ENCODE results near the gene MCRS1. TPM values are rescaled to one million over a fixed set of nuclear protein-coding genes. Genes with fewer than 3 reads are reported as not detected.

Gene MCRS1
- total RNA-seq, 1 donor from 2014 or later: 77.1 TPM

DNA sequence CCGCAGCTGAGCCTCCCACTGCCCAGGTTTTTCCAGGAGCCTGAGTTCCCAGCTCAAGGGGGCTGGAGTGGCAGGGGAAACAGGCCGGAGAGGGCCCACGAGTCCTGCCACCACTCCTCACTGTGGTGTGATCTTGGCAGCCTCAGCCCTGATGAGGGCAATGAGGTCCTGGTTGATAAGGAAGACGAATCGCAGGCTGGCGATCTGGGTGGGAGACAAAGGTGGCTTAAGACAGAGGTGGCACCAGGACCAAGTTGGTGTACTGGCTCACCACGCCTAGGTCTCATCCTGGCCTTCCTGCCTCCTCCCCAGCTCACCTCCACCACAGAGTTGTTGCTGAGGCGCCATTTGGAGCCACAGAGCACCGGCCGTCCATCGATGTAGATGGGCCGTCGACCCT, 9.4 kb downstream of the MCRS1 start:
- Mint-ChIP-seq H3K27me3 (ENCODE audit: insufficient read depth) (no peaks in the 10 kb centered on the region), H3K27ac (peak overlapping the region; percentile 18), H3K9me3 (no peaks in the 10 kb centered on the region), H3K4me1 (ENCODE audit: low read depth) (peaks cover 11% of the 10 kb centered on the region), H3K4me3 (no peak overlapping the region), H3K36me3 (ENCODE audit: low read depth) (peaks cover 29% of the 10 kb centered on the region)
- intact Hi-C loops (cut with micrococcal nuclease): no loop called here
- DNase-seq (ENCODE audit: low spot score): no peak

- H3K36me3 Mint-ChIP-seq (ENCODE audit: low read depth): peaks cover 29% of the 10 kb centered on the region
- H3K4me3 Mint-ChIP-seq: no peak overlapping the region
- H3K27me3 Mint-ChIP-seq (ENCODE audit: insufficient read depth): no peaks in the 10 kb centered on the region
- H3K9me3 Mint-ChIP-seq: no peaks in the 10 kb centered on the region
- intact Hi-C loops (cut with micrococcal nuclease): no loop called here
- H3K27ac Mint-ChIP-seq: no peak overlapping the region
- H3K4me1 Mint-ChIP-seq (ENCODE audit: low read depth): peaks cover 8% of the 10 kb centered on the region
- DNase-seq (ENCODE audit: low spot score): no peak
Measured at GRCh38 chr12:49557917-49558215, 10.1 kb downstream of the MCRS1 start.

DNA sequence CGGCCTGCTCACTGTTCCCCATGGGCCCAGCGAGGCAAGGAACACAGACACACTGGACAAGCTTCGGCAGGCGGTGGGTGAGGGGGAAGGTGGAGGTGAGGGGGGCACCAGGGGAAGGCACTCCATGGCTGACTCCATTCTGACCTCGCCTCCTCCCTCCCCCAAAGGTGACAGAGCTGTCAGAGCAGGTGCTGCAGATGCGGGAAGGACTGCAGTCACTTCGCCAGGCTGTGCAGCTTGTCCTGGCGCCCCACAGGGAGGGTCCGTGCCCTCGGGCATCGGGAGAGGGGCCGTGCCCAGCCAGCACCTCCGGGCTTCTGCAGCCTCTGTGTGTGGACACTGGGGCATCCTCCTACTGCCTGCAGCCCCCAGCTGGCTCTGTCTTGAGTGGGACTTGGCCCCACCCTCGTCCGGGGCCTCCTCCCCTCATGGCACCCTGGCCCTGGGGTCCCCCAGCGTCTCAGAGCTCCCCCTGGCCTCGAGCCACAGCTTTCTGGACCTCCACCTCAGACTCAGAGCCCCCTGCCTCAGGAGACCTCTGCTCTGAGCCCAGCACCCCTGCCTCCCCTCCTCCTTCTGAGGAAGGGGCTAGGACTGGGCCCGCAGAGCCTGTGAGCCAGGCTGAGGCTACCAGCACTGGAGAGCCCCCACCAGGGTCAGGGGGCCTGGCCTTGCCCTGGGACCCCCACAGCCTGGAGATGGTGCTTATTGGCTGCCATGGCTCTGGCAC, 10.6 kb downstream of the MCRS1 start:
- peaks cover 4% of the 10 kb centered on the region for H3K27me3 Mint-ChIP-seq (ENCODE audit: insufficient read depth)
- peaks cover 26% of the 10 kb centered on the region for H3K36me3 Mint-ChIP-seq (ENCODE audit: low read depth)
- H3K4me3 Mint-ChIP-seq: no peak overlapping the region
- intact Hi-C loops (cut with micrococcal nuclease): no loop called here
- no peak for DNase-seq (ENCODE audit: low spot score)
- no peak overlapping the region for H3K27ac Mint-ChIP-seq
- H3K9me3 Mint-ChIP-seq: no peaks in the 10 kb centered on the region
- peaks cover 8% of the 10 kb centered on the region for H3K4me1 Mint-ChIP-seq (ENCODE audit: low read depth)

DNA sequence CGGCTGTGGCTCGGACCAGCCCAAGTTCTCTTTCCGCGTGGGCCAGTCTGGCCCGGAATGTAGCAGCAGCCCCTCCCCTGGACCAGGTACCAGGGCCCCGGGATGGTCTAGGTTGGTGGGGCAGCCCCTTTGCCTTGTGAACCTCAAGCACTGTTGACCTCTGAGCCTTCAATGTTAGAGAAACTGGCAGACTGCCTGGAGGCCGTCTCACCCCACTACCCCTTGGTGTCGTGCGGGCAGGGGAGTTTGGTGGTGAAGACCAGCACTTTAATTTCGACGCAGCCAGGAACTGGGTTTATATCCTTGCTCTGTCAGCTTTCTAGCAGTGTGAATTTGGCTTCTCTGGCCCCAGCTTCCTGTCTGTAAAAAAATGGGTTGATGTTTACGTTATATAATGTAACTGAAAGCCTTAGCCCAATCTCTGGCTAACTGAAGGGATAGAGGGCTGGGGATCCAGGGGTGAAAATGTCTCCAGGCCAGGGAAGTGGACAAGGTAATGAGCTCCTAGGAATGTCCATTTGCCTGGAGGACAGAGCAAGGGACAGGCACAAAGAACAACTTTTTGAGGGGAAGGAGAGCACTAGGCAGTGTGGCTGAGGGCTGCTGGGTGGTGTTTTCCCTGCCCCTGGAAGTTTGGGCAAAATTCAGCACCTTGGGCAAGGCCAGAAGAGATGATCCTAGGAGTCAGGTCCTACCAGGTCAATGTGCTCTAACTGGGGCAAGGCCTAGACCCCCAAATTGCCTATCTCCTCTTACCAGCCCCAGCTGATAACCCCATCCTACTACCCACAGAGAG, 11.4 kb downstream of the MCRS1 start:
- peaks cover 8% of the 10 kb centered on the region for H3K4me1 Mint-ChIP-seq (ENCODE audit: low read depth)
- no peak overlapping the region for H3K4me3 Mint-ChIP-seq
- peaks cover 22% of the 10 kb centered on the region for H3K36me3 Mint-ChIP-seq (ENCODE audit: low read depth)
- DNase-seq (ENCODE audit: low spot score): no peak
- H3K27me3 Mint-ChIP-seq (ENCODE audit: insufficient read depth): peaks cover 7% of the 10 kb centered on the region
- no peaks in the 10 kb centered on the region for H3K9me3 Mint-ChIP-seq
- H3K27ac Mint-ChIP-seq: no peak overlapping the region
- intact Hi-C loops (cut with micrococcal nuclease): no loop called here

GRCh38 chr12:49555631-49556390, 12.1 kb downstream of the MCRS1 start:
- peaks cover 19% of the 10 kb centered on the region for H3K36me3 Mint-ChIP-seq (ENCODE audit: low read depth)
- H3K9me3 Mint-ChIP-seq: no peaks in the 10 kb centered on the region
- DNase-seq (ENCODE audit: low spot score): no peak
- H3K27ac Mint-ChIP-seq: no peak overlapping the region
- H3K27me3 Mint-ChIP-seq (ENCODE audit: insufficient read depth): peaks cover 13% of the 10 kb centered on the region
- intact Hi-C loops (cut with micrococcal nuclease): no loop called here
- no peak overlapping the region for H3K4me3 Mint-ChIP-seq
- H3K4me1 Mint-ChIP-seq (ENCODE audit: low read depth): peaks cover 6% of the 10 kb centered on the region

DNA sequence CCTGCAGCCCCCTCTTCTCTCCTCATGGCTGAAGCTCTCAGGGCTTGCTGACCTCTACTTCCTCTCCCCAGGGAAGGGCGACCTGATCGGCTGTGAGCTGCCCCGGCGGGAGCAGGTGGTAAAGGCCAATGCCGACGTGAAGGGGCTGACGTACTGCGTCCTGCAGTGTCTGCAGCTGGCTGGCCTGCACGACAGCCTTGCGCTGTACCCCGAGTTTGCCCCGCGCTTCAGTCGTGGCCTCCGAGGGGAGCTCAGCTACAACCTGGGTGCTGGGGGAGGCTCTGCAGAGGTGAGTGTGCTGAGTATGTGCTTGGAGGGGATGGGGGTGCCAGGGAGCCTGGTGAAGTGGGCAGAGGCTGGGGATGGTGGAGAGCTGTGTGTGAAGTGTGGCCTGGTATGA, 13.7 kb downstream of the MCRS1 start:
- intact Hi-C loops (cut with micrococcal nuclease): no loop called here
- DNase-seq (ENCODE audit: low spot score): no peak
- Mint-ChIP-seq H3K27me3 (ENCODE audit: insufficient read depth) (peaks cover 16% of the 10 kb centered on the region), H3K4me1 (ENCODE audit: low read depth) (no peaks in the 10 kb centered on the region), H3K9me3 (no peaks in the 10 kb centered on the region), H3K36me3 (ENCODE audit: low read depth) (peaks cover 12% of the 10 kb centered on the region), H3K4me3 (no peak overlapping the region), H3K27ac (no peak overlapping the region)

- H3K27me3 Mint-ChIP-seq (ENCODE audit: insufficient read depth): peaks cover 16% of the 10 kb centered on the region
- H3K36me3 Mint-ChIP-seq (ENCODE audit: low read depth): peaks cover 7% of the 10 kb centered on the region
- no peaks in the 10 kb centered on the region for H3K4me1 Mint-ChIP-seq (ENCODE audit: low read depth)
- H3K4me3 Mint-ChIP-seq: no peak overlapping the region
- H3K27ac Mint-ChIP-seq: no peak overlapping the region
- H3K9me3 Mint-ChIP-seq: no peaks in the 10 kb centered on the region
- intact Hi-C loops (cut with micrococcal nuclease): loop anchor here (1.0 kb wide), 1 partner anchor 27 kb away; no protein-coding TSS in a partner anchor
- no peak for DNase-seq (ENCODE audit: low spot score)
Measured at GRCh38 chr12:49553512-49554088, 14.3 kb downstream of the MCRS1 start.

DNA sequence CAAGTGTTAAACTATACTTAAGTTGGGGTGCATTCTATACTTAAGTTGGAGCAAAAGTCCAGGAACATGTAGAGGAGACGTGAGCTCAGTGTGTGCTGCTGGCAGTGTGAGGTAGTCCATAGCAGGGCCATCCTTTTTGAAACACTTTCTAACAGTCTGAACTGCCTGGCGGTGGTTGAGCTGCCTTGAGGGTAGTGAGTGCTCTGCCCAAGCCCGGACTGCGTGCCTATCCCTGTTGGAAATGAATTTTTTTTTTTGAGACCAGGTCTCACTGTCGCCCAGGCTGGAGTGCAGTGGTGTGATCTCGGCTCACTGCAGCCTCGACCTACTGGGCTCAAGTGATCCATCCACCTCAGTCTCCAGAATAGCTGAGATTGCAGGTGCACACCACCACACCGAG, 15.0 kb downstream of the MCRS1 start:
- peaks cover 4% of the 10 kb centered on the region for H3K36me3 Mint-ChIP-seq (ENCODE audit: low read depth)
- no peaks in the 10 kb centered on the region for H3K9me3 Mint-ChIP-seq
- intact Hi-C loops (cut with micrococcal nuclease): loop anchor here (1.0 kb wide), 1 partner anchor 27 kb away; no protein-coding TSS in a partner anchor
- H3K4me3 Mint-ChIP-seq: no peak overlapping the region
- no peak overlapping the region for H3K27ac Mint-ChIP-seq
- DNase-seq (ENCODE audit: low spot score): no peak
- no peaks in the 10 kb centered on the region for H3K4me1 Mint-ChIP-seq (ENCODE audit: low read depth)
- peaks cover 21% of the 10 kb centered on the region for H3K27me3 Mint-ChIP-seq (ENCODE audit: insufficient read depth)

- no peaks in the 10 kb centered on the region for H3K9me3 Mint-ChIP-seq
- H3K4me1 Mint-ChIP-seq (ENCODE audit: low read depth): no peaks in the 10 kb centered on the region
- H3K27me3 Mint-ChIP-seq (ENCODE audit: insufficient read depth): peaks cover 21% of the 10 kb centered on the region
- H3K36me3 Mint-ChIP-seq (ENCODE audit: low read depth): peaks cover 4% of the 10 kb centered on the region
- intact Hi-C loops (cut with micrococcal nuclease): no loop called here
- no peak for DNase-seq (ENCODE audit: low spot score)
- H3K27ac Mint-ChIP-seq: no peak overlapping the region
- H3K4me3 Mint-ChIP-seq: no peak overlapping the region
Measured at GRCh38 chr12:49552425-49552824, 15.5 kb downstream of the MCRS1 start.

- intact Hi-C loops (cut with micrococcal nuclease): no loop called here
- Mint-ChIP-seq H3K4me1 (ENCODE audit: low read depth) (no peaks in the 10 kb centered on the region), H3K36me3 (ENCODE audit: low read depth) (peaks cover 4% of the 10 kb centered on the region), H3K27me3 (ENCODE audit: insufficient read depth) (peaks cover 25% of the 10 kb centered on the region), H3K4me3 (no peak overlapping the region), H3K9me3 (no peaks in the 10 kb centered on the region), H3K27ac (no peak overlapping the region)
- DNase-seq (ENCODE audit: low spot score): no peak
Measured at GRCh38 chr12:49552014-49552413, 15.9 kb downstream of the MCRS1 start.

DNA sequence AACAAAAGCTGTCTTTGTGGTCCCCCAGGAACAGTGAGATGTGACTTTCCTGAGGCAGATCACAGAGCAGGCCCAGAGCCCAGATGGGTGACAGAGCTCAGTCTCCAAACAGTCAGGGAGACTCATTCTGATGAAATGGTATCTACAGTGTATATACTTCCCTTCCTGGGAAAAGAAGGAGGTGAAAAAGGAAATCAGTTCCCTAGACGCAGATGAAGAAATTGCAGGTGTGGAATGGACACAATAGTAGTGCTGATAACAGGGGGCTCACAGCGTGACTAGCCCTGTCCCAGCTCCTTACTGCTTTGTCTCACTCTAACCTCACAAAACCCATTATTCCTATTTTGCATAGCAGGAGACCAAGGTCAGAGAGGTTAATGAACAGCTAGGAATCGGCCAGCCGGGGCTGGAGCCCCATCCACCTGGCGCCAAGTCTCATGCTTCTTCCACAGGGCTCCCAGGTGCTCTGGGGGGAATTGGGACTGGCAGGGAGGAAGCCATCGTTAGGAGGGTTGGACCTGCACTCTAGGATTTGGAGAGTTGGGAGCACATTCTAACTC, 17.2 kb downstream of the MCRS1 start:
- no peak overlapping the region for H3K4me3 Mint-ChIP-seq
- no peak for DNase-seq (ENCODE audit: low spot score)
- no peaks in the 10 kb centered on the region for H3K4me1 Mint-ChIP-seq (ENCODE audit: low read depth)
- H3K36me3 Mint-ChIP-seq (ENCODE audit: low read depth): no peaks in the 10 kb centered on the region
- H3K27ac Mint-ChIP-seq: no peak overlapping the region
- no peaks in the 10 kb centered on the region for H3K9me3 Mint-ChIP-seq
- intact Hi-C loops (cut with micrococcal nuclease): no loop called here
- H3K27me3 Mint-ChIP-seq (ENCODE audit: insufficient read depth): peaks cover 27% of the 10 kb centered on the region

- intact Hi-C loops (cut with micrococcal nuclease): no loop called here
- no peak overlapping the region for H3K27ac Mint-ChIP-seq
Measured at GRCh38 chr12:49549735-49550692, 17.9 kb downstream of the MCRS1 start.

More at GRCh38 chr12:49549735-49550692, 17.9 kb downstream of the MCRS1 start:
- no peak overlapping the region for H3K4me3 Mint-ChIP-seq
- H3K9me3 Mint-ChIP-seq: no peaks in the 10 kb centered on the region
- peaks cover 29% of the 10 kb centered on the region for H3K27me3 Mint-ChIP-seq (ENCODE audit: insufficient read depth)
- no peak for DNase-seq (ENCODE audit: low spot score)
- no peaks in the 10 kb centered on the region for H3K36me3 Mint-ChIP-seq (ENCODE audit: low read depth)
- H3K4me1 Mint-ChIP-seq (ENCODE audit: low read depth): no peaks in the 10 kb centered on the region

Measured in activated T-helper 1 cell treated with anti-CD3 and anti-CD28 coated beads, Interleukin-12 subunit alpha, Interleukin-12 subunit beta, Interleukin-2, Interleukin-4 antibody, amounts not matched to agents 30 ng/mL and 10 ng/mL and 1 ng/mL, durations not matched to agents 14 hours and 24 hours and 36 hours (primary cell).